ENCODE measurements around the gene MAP6. TPM values are rescaled to one million over a fixed set of nuclear protein-coding genes. Genes with fewer than 3 reads are reported as not detected.
A peak's percentile ranks its signal among the peaks of the same experiment; 100 is the strongest.

MAP6 gene
- not detected for total RNA-seq

DNA sequence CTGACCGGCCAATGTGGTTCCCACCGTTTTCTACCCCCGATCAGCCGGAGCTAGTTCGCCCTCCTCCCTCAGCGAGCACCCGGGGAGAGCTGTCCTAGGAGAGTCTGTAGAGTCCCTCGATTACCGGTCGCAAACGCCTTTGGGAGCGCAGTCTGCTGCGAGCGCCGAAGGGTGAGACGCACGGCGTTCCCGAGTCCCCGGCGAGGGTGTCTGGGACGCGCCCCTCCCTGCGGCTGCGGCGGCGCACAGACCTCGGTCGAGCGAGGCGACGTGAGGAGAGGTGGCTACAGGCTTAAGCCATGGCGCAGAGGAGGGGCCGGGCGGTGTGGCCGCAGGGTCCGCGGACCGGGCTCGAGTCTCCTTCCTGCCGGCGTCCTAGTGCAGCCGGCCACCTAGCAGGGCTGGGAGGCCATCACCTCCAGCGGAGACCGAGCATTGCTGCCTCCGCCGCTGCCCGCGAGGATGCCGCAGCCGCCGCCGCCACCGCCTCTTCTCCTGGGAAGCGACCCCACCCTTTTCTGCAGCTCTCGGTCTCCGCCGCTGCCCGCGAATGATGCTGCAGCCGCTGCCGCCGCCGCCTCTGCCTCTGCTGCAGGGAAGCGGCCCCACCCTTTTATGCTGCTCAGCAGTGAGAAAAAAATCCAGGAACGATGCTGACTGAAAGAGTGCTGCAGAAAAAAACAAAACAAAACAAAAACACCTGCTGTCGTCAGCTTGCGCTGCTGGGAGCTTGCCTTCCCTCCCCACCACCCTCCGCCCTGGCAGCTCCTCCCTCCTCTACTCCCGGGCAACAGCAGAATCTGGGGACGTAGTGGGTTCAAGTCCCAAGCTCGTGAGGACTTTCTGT is at the start of gene MAP6:
Gene MAP6, minus strand, starts transcription at position 588 of the 847 bp plus-strand sequence. CDS start 669 bp downstream, outside the sequence.
- Mint-ChIP-seq H3K27me3 (ENCODE audit: low read depth) (peaks cover 67% of the 10 kb centered on the region), H3K27ac (no peak within 1 kb of the TSS), H3K4me3 (peak within 1 kb of the TSS; percentile 76), H3K4me1 (ENCODE audit: low read depth) (peaks cover 6% of the 10 kb centered on the region), H3K9me3 (no peaks in the 10 kb centered on the region), H3K36me3 (ENCODE audit: low read depth) (no peaks in the 10 kb centered on the region)
- DNase-seq = peak; percentile 38
- CTCF ChIA-PET = interaction anchor here (1.2 kb wide), 1 partner anchor 37 kb away, joined by 5 read pairs; no protein-coding TSS in a partner anchor
- intact Hi-C loops (cut with micrococcal nuclease) = loop anchor here (1.0 kb wide), 1 partner anchor 147 kb away; the partner anchor contains the start of gene UVRAG

GRCh38 chr11:75717608-75718418 is 49.0 kb upstream of the MAP6 start, which contains the start of gene MOGAT2:
MOGAT2 (plus strand) TSS chr11:75717838; CDS start chr11:75717889, 51 bp downstream.
- intact Hi-C loops (cut with micrococcal nuclease) = no loop called here
- Mint-ChIP-seq H3K27ac (no peak within 1 kb of the TSS), H3K36me3 (ENCODE audit: low read depth) (no peaks in the 10 kb centered on the region), H3K27me3 (ENCODE audit: low read depth) (no peaks in the 10 kb centered on the region), H3K4me3 (no peak within 1 kb of the TSS), H3K4me1 (ENCODE audit: low read depth) (no peaks in the 10 kb centered on the region), H3K9me3 (no peaks in the 10 kb centered on the region)
- CTCF ChIA-PET = no interaction called here
- no peak for DNase-seq

GRCh38 chr11:75716659-75717058 is 47.8 kb upstream of the MAP6 start:
- Mint-ChIP-seq H3K9me3 (no peaks in the 10 kb centered on the region), H3K4me3 (no peak overlapping the region), H3K4me1 (ENCODE audit: low read depth) (no peaks in the 10 kb centered on the region), H3K36me3 (ENCODE audit: low read depth) (no peaks in the 10 kb centered on the region), H3K27ac (no peak overlapping the region), H3K27me3 (ENCODE audit: low read depth) (no peaks in the 10 kb centered on the region)
- CTCF ChIA-PET = no interaction called here
- DNase-seq = no peak
- intact Hi-C loops (cut with micrococcal nuclease) = no loop called here

GRCh38 chr11:75715688-75716087 is 46.9 kb upstream of the MAP6 start:
- H3K4me3 Mint-ChIP-seq = no peak overlapping the region
- H3K36me3 Mint-ChIP-seq (ENCODE audit: low read depth) = no peaks in the 10 kb centered on the region
- no peak overlapping the region for H3K27ac Mint-ChIP-seq
- DNase-seq = no peak
- CTCF ChIA-PET = no interaction called here
- H3K9me3 Mint-ChIP-seq = no peaks in the 10 kb centered on the region
- no peaks in the 10 kb centered on the region for H3K4me1 Mint-ChIP-seq (ENCODE audit: low read depth)
- intact Hi-C loops (cut with micrococcal nuclease) = no loop called here
- no peaks in the 10 kb centered on the region for H3K27me3 Mint-ChIP-seq (ENCODE audit: low read depth)

DNA sequence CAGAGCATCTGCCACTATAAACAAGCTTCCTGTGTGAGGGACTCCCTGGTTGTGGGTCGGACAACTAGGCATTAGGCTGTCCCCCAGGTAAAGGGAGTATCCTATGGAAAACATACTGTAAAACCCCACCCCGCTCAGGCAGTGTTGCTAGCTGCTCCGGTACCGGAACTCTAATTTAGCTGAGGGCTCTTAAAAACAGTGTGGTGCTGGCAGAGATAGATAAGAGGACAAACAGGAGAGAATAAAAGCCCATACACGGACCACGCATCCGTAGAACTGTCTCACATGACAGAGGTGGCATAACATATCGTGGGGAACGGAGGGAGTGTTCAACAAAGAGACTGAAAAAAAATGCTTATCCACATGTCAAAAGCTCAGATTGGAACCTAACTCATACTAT is 45.4 kb upstream of the MAP6 start:
- Mint-ChIP-seq H3K27ac (no peak overlapping the region), H3K9me3 (no peaks in the 10 kb centered on the region), H3K27me3 (ENCODE audit: low read depth) (no peaks in the 10 kb centered on the region), H3K36me3 (ENCODE audit: low read depth) (no peaks in the 10 kb centered on the region), H3K4me1 (ENCODE audit: low read depth) (no peaks in the 10 kb centered on the region), H3K4me3 (no peak overlapping the region)
- no peak for DNase-seq
- intact Hi-C loops (cut with micrococcal nuclease) = no loop called here
- CTCF ChIA-PET = interaction anchor here (1.1 kb wide), 1 partner anchor 8 kb away, joined by 4 read pairs; no protein-coding TSS in a partner anchor

DNA sequence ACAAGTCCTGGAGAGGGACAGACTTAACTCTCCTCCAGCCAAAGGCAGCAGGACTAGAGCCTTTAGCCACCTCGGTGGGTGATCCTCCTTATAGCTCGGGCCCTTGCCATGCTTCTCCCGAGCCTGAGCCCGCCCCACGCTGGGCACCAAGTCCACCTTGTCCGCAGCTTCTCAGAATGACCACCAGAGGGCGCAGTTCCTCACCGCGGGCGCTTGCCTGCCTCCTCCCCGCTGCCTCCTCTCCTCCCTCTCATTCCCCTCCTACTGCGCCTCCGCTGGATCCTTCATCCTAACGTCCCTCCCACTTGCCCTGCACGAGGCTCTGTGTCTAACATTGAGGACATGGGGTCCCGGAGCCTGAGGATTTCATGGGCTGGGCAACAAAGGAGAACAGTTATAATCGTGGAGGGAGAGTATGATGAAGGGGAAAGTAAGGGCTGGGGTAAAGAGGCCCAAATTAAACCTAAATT is 37.5 kb upstream of the MAP6 start:
- CTCF ChIA-PET = interaction anchor here (0.6 to 2.6 kb wide), 27 partner anchors 8 to 856 kb away, joined by 3 to 11 read pairs (median 4); partner anchors contain the start of gene MAP6
- H3K4me3 Mint-ChIP-seq = no peak overlapping the region
- no peaks in the 10 kb centered on the region for H3K9me3 Mint-ChIP-seq
- intact Hi-C loops (cut with micrococcal nuclease) = loop anchor here (1.0 to 10.0 kb wide), 6 partner anchors 63 to 611 kb away; partner anchors contain the start of gene DGAT2
- peak; percentile 75 for DNase-seq
- H3K36me3 Mint-ChIP-seq (ENCODE audit: low read depth) = no peaks in the 10 kb centered on the region
- H3K27ac Mint-ChIP-seq = no peak overlapping the region
- no peaks in the 10 kb centered on the region for H3K27me3 Mint-ChIP-seq (ENCODE audit: low read depth)
- H3K4me1 Mint-ChIP-seq (ENCODE audit: low read depth) = peaks cover 5% of the 10 kb centered on the region

- intact Hi-C loops (cut with micrococcal nuclease) = loop anchor here (5.0 to 10.0 kb wide), 2 partner anchors 161 to 612 kb away; no protein-coding TSS in a partner anchor
- CTCF ChIA-PET = interaction anchor here (0.6 to 2.6 kb wide), 25 partner anchors 8 to 855 kb away, joined by 3 to 11 read pairs (median 4); partner anchors contain the start of gene MAP6
- no peak for DNase-seq
- Mint-ChIP-seq H3K9me3 (no peaks in the 10 kb centered on the region), H3K4me3 (no peak overlapping the region), H3K4me1 (ENCODE audit: low read depth) (peaks cover 5% of the 10 kb centered on the region), H3K27me3 (ENCODE audit: low read depth) (no peaks in the 10 kb centered on the region), H3K27ac (no peak overlapping the region), H3K36me3 (ENCODE audit: low read depth) (no peaks in the 10 kb centered on the region)
These were observed 36.7 kb upstream of the MAP6 start for GRCh38 chr11:75705541-75705940.

- no peak for DNase-seq
- intact Hi-C loops (cut with micrococcal nuclease) = loop anchor here (10.0 kb wide), 1 partner anchor 159 kb away; no protein-coding TSS in a partner anchor
- Mint-ChIP-seq H3K36me3 (ENCODE audit: low read depth) (no peaks in the 10 kb centered on the region), H3K4me1 (ENCODE audit: low read depth) (peaks cover 5% of the 10 kb centered on the region), H3K27ac (no peak overlapping the region), H3K9me3 (no peaks in the 10 kb centered on the region), H3K4me3 (no peak overlapping the region), H3K27me3 (ENCODE audit: low read depth) (peaks cover 10% of the 10 kb centered on the region)
- CTCF ChIA-PET = interaction anchor here (0.7 to 1.3 kb wide), 2 partner anchors 83 to 159 kb away, joined by 3 to 4 read pairs; no protein-coding TSS in a partner anchor
These were observed 34.9 kb upstream of the MAP6 start for GRCh38 chr11:75703695-75704237.

DNA sequence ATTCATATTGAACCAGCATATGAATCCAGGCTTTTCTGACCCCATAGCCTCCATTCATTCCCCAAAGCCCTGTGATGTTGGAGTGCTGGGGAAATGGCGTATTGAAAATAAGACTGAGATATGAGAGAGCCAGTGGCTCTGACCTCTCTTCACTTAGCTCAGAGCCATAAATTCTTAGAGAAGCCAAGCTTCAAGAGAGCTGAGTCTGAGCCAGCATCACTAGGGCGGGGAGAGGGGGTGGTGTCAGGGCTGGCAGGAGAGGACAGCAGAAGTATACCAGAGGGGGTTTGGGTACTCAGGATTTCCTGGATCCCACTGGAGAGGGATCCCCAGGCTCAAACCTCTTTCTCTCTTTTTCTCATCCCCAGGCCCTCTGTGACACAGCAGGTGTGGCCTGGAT is 32.1 kb upstream of the MAP6 start:
- Mint-ChIP-seq H3K36me3 (ENCODE audit: low read depth) (no peaks in the 10 kb centered on the region), H3K9me3 (no peaks in the 10 kb centered on the region), H3K4me3 (no peak overlapping the region), H3K27ac (no peak overlapping the region), H3K27me3 (ENCODE audit: low read depth) (peaks cover 23% of the 10 kb centered on the region), H3K4me1 (ENCODE audit: low read depth) (peaks cover 5% of the 10 kb centered on the region)
- DNase-seq = no peak
- intact Hi-C loops (cut with micrococcal nuclease) = loop anchor here (10.0 kb wide), 1 partner anchor 156 kb away; no protein-coding TSS in a partner anchor
- CTCF ChIA-PET = no interaction called here

- no peaks in the 10 kb centered on the region for H3K4me1 Mint-ChIP-seq (ENCODE audit: low read depth)
- CTCF ChIA-PET = interaction anchor here (1.6 kb wide), 1 partner anchor 8 kb away, joined by 5 read pairs; no protein-coding TSS in a partner anchor
- intact Hi-C loops (cut with micrococcal nuclease) = no loop called here
- H3K9me3 Mint-ChIP-seq = no peaks in the 10 kb centered on the region
- H3K36me3 Mint-ChIP-seq (ENCODE audit: low read depth) = no peaks in the 10 kb centered on the region
- no peak overlapping the region for H3K27ac Mint-ChIP-seq
- no peak for DNase-seq
- H3K4me3 Mint-ChIP-seq = no peak overlapping the region
- H3K27me3 Mint-ChIP-seq (ENCODE audit: low read depth) = peaks cover 43% of the 10 kb centered on the region
These were observed 29.2 kb upstream of the MAP6 start for GRCh38 chr11:75697906-75698581.

- Mint-ChIP-seq H3K9me3 (no peaks in the 10 kb centered on the region), H3K36me3 (ENCODE audit: low read depth) (no peaks in the 10 kb centered on the region), H3K27me3 (ENCODE audit: low read depth) (peaks cover 44% of the 10 kb centered on the region), H3K4me3 (no peak overlapping the region), H3K27ac (no peak overlapping the region), H3K4me1 (ENCODE audit: low read depth) (peaks cover 14% of the 10 kb centered on the region)
- intact Hi-C loops (cut with micrococcal nuclease) = no loop called here
- DNase-seq = no peak
- CTCF ChIA-PET = interaction anchor here (2.8 kb wide), 1 partner anchor 14 kb away, joined by 11 read pairs; no protein-coding TSS in a partner anchor
These were observed 23.0 kb upstream of the MAP6 start for GRCh38 chr11:75691804-75692203.

Measured in activated naive CD4-positive, alpha-beta T cell treated with anti-CD3 and anti-CD28 coated beads for 36 hours (primary cell).